ENCODE data around the gene KDM2A. TPM values are rescaled to one million over a fixed set of nuclear protein-coding genes. Genes with fewer than 3 reads are reported as not detected.
A peak's percentile ranks its signal among the peaks of the same experiment; 100 is the strongest.

KDM2A gene
- total and polyA plus RNA-seq, 4 donors: 30.6 to 102 (median 63.2) TPM

DNA sequence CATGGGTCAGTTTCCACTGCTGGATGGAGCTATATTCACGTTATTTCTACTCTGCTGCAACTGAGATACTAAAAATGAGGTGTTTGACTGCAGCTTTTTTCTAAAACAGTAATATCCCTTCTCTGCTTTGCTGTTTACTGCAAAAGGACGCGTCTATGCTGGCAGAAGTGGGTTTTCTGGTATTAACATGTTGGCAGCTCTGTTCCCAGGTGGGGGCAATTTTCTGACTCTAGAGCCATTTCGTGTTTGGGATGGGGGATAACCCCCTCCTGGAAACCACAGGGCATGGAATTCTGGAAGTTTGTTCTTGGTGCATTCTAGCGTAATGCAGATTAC lies 152.1 kb downstream of the KDM2A start:
- TF ChIP-seq, protein P1, sequence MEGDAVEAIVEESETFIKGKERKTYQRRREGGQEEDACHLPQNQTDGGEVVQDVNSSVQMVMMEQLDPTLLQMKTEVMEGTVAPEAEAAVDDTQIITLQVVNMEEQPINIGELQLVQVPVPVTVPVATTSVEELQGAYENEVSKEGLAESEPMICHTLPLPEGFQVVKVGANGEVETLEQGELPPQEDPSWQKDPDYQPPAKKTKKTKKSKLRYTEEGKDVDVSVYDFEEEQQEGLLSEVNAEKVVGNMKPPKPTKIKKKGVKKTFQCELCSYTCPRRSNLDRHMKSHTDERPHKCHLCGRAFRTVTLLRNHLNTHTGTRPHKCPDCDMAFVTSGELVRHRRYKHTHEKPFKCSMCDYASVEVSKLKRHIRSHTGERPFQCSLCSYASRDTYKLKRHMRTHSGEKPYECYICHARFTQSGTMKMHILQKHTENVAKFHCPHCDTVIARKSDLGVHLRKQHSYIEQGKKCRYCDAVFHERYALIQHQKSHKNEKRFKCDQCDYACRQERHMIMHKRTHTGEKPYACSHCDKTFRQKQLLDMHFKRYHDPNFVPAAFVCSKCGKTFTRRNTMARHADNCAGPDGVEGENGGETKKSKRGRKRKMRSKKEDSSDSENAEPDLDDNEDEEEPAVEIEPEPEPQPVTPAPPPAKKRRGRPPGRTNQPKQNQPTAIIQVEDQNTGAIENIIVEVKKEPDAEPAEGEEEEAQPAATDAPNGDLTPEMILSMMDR (IDR thresholded peaks at IDR 0.05; ENCODE audit: control extremely low read depth, extremely low read depth): no peak
- Histone ChIP-seq H3K36me3 (ENCODE audit: control insufficient read depth in 4 of 4, insufficient read depth in 4 of 4, low read length in 4 of 4) (peaks cover 0 to 12% (median 5%) of the 10 kb centered on the region in 4 donors), H3K4me3 (no peak overlapping the region), H3K9ac (ENCODE audit: insufficient read depth in 1 of 2, low read length in 2 of 2) (no peak overlapping the region), H3K27me3 (ENCODE audit: control insufficient read depth in 3 of 3, insufficient read depth in 3 of 3, low read length in 2 of 3) (no peaks in the 10 kb centered on the region), H3K27ac (ENCODE audit: low read depth in 1 of 2, low read length in 1 of 2) (peak overlapping the region in 1 of 2 donors; percentile 78), H3K4me1 (ENCODE audit: control insufficient read depth in 5 of 5, insufficient read depth in 5 of 5, low read length in 5 of 5) (peaks cover 16 to 80% (median 41%) of the 10 kb centered on the region in 5 donors), H3K9me3 (ENCODE audit: control insufficient read depth in 4 of 4, insufficient read depth in 3 of 4, low read length in 3 of 4) (no peaks in the 10 kb centered on the region)
- ATAC-seq (ENCODE audit: insufficient read depth, low FRiP score) (no peak), DNase-seq (no peak)
- 24 to 48% methylated on average over 5 of the region's 5 CpGs for WGBS, 2 donors

GRCh38 chr11:67271541-67272284 lies 152.7 kb downstream of the KDM2A start:
- Histone ChIP-seq H3K27me3 (ENCODE audit: control insufficient read depth in 3 of 3, insufficient read depth in 3 of 3, low read length in 2 of 3) (no peaks in the 10 kb centered on the region), H3K9ac (ENCODE audit: insufficient read depth in 1 of 2, low read length in 2 of 2) (no peak overlapping the region), H3K27ac (ENCODE audit: low read depth in 1 of 2, low read length in 1 of 2) (peak overlapping the region; percentile 15 to 78), H3K9me3 (ENCODE audit: control insufficient read depth in 4 of 4, insufficient read depth in 3 of 4, low read length in 3 of 4) (no peaks in the 10 kb centered on the region), H3K4me1 (ENCODE audit: control insufficient read depth in 5 of 5, insufficient read depth in 5 of 5, low read length in 5 of 5) (peaks cover 18 to 86% (median 45%) of the 10 kb centered on the region in 5 donors), H3K36me3 (ENCODE audit: control insufficient read depth in 4 of 4, insufficient read depth in 4 of 4, low read length in 4 of 4) (peaks cover 0 to 12% (median 5%) of the 10 kb centered on the region in 4 donors), H3K4me3 (no peak overlapping the region)
- ATAC-seq (ENCODE audit: insufficient read depth, low FRiP score): no peak
- no peak for DNase-seq
- TF ChIP-seq, protein P1 (IDR thresholded peaks at IDR 0.05; ENCODE audit: control extremely low read depth, extremely low read depth): no peak
- 22 to 43% methylated on average over 19 of the region's 19 CpGs for WGBS, 2 donors

DNA sequence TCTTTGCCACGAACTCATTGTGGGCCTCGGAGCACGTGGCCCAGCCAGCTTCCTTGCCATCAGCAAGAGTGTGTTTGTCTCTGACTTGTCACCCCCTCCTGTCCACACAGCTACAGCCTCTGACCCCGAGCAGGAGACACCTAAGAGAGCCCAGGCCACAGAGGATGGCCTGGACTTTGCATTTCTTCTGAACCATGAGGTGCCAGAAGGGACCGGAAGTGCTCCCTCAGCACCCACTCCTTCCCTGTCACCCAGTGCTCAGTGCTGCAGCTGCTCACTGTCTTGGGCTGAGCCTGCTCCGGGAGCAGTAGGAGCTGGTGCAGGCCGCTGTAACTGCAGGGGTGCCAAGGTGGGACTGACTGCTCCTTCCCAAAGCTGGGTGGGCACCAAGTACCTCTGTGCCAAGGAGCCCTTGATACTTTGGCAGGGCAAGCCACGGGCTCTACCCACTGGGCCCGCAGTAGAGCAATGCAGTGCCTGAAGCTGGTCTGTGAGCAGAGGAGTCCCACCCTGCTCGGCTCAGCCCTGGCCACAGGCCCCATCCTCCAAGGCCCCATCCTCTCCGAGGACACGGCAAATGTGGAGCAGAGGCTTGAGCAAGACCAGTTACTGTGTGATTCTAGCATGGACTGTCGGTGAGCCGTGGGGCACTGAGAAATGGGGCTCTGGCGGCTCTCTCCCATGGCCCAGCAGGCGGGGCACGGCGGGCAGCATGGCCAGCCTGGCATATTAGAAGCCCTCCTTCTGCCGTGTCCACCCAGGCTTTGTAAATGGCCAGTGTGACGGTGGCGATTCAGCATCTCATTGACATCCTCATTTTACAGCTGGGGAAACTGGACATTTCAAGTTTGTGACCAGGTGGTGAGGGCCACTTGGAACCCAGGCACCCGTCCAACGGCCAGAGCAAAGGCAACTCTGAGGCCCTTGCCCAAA lies 153.5 kb downstream of the KDM2A start:
- TF ChIP-seq, protein P1 (IDR thresholded peaks at IDR 0.05; ENCODE audit: control extremely low read depth, extremely low read depth): no peak
- WGBS, 2 donors: 39 to 52% methylated on average over 23 of the region's 23 CpGs
- Histone ChIP-seq H3K27me3 (ENCODE audit: control insufficient read depth in 3 of 3, insufficient read depth in 3 of 3, low read length in 2 of 3) (no peaks in the 10 kb centered on the region), H3K27ac (ENCODE audit: low read depth in 1 of 2, low read length in 1 of 2) (peak overlapping the region; percentile 62 to 78), H3K9ac (ENCODE audit: insufficient read depth in 1 of 2, low read length in 2 of 2) (no peak overlapping the region), H3K4me1 (ENCODE audit: control insufficient read depth in 5 of 5, insufficient read depth in 5 of 5, low read length in 5 of 5) (peaks cover 20 to 89% (median 49%) of the 10 kb centered on the region in 5 donors), H3K4me3 (no peak overlapping the region), H3K9me3 (ENCODE audit: control insufficient read depth in 4 of 4, insufficient read depth in 3 of 4, low read length in 3 of 4) (no peaks in the 10 kb centered on the region), H3K36me3 (ENCODE audit: control insufficient read depth in 4 of 4, insufficient read depth in 4 of 4, low read length in 4 of 4) (peaks cover 0 to 12% (median 5%) of the 10 kb centered on the region in 4 donors)
- DNase-seq: no peak
- ATAC-seq (ENCODE audit: insufficient read depth, low FRiP score): no peak
